Measurements from ENCODE around the gene BPGM. TPM values are rescaled to one million over a fixed set of nuclear protein-coding genes. Genes with fewer than 3 reads are reported as not detected.

Gene BPGM
- total RNA-seq, 1 donor from 2014 or later = 11.6 TPM

DNA sequence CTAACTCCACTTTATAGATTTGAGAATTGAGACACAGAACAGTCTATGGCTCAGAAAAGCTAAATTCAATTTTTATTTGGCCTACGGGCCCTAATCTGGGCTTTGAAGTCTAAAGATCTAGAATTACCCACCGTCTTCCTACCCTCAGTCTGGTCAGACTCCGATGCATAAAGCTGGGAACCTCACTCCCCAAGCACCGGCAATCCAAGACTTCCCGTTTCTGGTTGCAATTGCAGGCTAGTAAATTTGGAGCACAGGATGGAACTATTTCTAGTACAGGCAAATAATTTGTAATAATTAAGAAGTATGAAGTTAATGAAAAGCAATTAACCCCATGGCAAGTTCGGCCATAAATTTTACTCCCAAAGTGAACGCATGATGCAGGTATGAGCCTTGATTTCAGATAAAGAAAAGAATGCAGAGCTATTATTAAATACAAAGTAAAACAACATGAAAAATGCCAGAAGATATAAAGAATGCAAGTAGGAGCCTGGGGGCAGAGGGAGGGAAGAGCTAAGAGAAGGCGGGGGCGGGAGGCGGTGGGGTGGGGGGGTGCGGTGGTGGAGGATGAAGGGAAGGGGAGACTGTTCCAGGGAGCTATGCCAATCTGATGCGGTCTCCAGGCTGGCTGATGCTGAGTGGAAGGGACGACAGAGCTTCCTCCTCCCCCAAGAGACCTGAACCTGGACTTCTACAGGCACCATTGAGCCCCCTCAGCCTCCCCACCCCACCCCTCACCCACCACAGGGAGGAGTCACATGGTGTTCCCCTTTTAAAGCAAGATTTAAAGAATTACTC lies 45.1 kb downstream of the BPGM start:
- Mint-ChIP-seq H3K36me3 (ENCODE audit: unreplicated experiment) (no peaks in the 10 kb centered on the region), H3K4me3 (ENCODE audit: unreplicated experiment) (peak overlapping the region; percentile 24), H3K4me1 (ENCODE audit: unreplicated experiment) (peaks cover 84% of the 10 kb centered on the region), H3K27me3 (ENCODE audit: unreplicated experiment) (no peaks in the 10 kb centered on the region), H3K27ac (ENCODE audit: unreplicated experiment) (peak overlapping the region; percentile 97), H3K9me3 (ENCODE audit: unreplicated experiment) (no peaks in the 10 kb centered on the region)
- TF ChIP-seq, protein P1, sequence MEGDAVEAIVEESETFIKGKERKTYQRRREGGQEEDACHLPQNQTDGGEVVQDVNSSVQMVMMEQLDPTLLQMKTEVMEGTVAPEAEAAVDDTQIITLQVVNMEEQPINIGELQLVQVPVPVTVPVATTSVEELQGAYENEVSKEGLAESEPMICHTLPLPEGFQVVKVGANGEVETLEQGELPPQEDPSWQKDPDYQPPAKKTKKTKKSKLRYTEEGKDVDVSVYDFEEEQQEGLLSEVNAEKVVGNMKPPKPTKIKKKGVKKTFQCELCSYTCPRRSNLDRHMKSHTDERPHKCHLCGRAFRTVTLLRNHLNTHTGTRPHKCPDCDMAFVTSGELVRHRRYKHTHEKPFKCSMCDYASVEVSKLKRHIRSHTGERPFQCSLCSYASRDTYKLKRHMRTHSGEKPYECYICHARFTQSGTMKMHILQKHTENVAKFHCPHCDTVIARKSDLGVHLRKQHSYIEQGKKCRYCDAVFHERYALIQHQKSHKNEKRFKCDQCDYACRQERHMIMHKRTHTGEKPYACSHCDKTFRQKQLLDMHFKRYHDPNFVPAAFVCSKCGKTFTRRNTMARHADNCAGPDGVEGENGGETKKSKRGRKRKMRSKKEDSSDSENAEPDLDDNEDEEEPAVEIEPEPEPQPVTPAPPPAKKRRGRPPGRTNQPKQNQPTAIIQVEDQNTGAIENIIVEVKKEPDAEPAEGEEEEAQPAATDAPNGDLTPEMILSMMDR (IDR thresholded peaks at IDR 0.05) = no peak
- DNase-seq (ENCODE audit: extremely low spot score, unreplicated experiment) = peak; percentile 85

GRCh38 chr7:134692344-134692705 lies 45.7 kb downstream of the BPGM start:
- Mint-ChIP-seq H3K4me3 (ENCODE audit: unreplicated experiment) (peak overlapping the region; percentile 23), H3K27ac (ENCODE audit: unreplicated experiment) (peak overlapping the region; percentile 97), H3K36me3 (ENCODE audit: unreplicated experiment) (no peaks in the 10 kb centered on the region), H3K27me3 (ENCODE audit: unreplicated experiment) (no peaks in the 10 kb centered on the region), H3K4me1 (ENCODE audit: unreplicated experiment) (peaks cover 84% of the 10 kb centered on the region), H3K9me3 (ENCODE audit: unreplicated experiment) (no peaks in the 10 kb centered on the region)
- DNase-seq (ENCODE audit: extremely low spot score, unreplicated experiment) = no peak
- TF ChIP-seq, protein P1 (IDR thresholded peaks at IDR 0.05) = no peak

- no peak for DNase-seq (ENCODE audit: extremely low spot score, unreplicated experiment)
- Mint-ChIP-seq H3K4me3 (ENCODE audit: unreplicated experiment) (no peak overlapping the region), H3K27me3 (ENCODE audit: unreplicated experiment) (no peaks in the 10 kb centered on the region), H3K27ac (ENCODE audit: unreplicated experiment) (peak overlapping the region; percentile 97), H3K36me3 (ENCODE audit: unreplicated experiment) (no peaks in the 10 kb centered on the region), H3K9me3 (ENCODE audit: unreplicated experiment) (no peaks in the 10 kb centered on the region), H3K4me1 (ENCODE audit: unreplicated experiment) (peaks cover 83% of the 10 kb centered on the region)
- TF ChIP-seq, protein P1 (IDR thresholded peaks at IDR 0.05) = no peak
Observed at GRCh38 chr7:134693256-134693655, 46.6 kb downstream of the BPGM start.

DNA sequence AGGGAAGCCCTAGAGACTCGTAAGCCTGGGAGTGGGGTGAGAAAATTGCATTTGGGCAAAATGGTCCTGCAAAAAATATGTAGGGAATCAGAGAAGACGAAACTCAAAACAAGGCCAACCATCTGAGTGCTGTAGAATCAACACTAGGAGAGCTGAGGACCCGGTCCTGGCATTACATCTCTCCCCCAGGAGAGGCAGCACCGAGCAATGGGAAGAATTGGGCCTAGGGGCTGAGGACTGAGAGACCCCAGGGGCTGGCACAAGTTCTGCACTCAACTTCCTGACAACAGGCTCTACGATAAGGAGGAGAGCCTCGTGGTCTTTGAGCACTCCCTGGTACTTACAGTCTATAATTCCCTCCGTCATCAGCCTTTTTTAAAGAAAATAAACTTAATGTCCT lies 47.6 kb downstream of the BPGM start:
- peaks cover 86% of the 10 kb centered on the region for H3K4me1 Mint-ChIP-seq (ENCODE audit: unreplicated experiment)
- no peaks in the 10 kb centered on the region for H3K27me3 Mint-ChIP-seq (ENCODE audit: unreplicated experiment)
- H3K27ac Mint-ChIP-seq (ENCODE audit: unreplicated experiment) = peak overlapping the region; percentile 97
- no peak for DNase-seq (ENCODE audit: extremely low spot score, unreplicated experiment)
- no peaks in the 10 kb centered on the region for H3K36me3 Mint-ChIP-seq (ENCODE audit: unreplicated experiment)
- TF ChIP-seq, protein P1 (IDR thresholded peaks at IDR 0.05) = peak; percentile 52
- no peak overlapping the region for H3K4me3 Mint-ChIP-seq (ENCODE audit: unreplicated experiment)
- H3K9me3 Mint-ChIP-seq (ENCODE audit: unreplicated experiment) = no peaks in the 10 kb centered on the region

GRCh38 chr7:134694767-134695166 lies 48.1 kb downstream of the BPGM start:
- TF ChIP-seq, protein P1 (IDR thresholded peaks at IDR 0.05) = no peak
- no peak overlapping the region for H3K4me3 Mint-ChIP-seq (ENCODE audit: unreplicated experiment)
- no peaks in the 10 kb centered on the region for H3K9me3 Mint-ChIP-seq (ENCODE audit: unreplicated experiment)
- DNase-seq (ENCODE audit: extremely low spot score, unreplicated experiment) = no peak
- H3K4me1 Mint-ChIP-seq (ENCODE audit: unreplicated experiment) = peaks cover 83% of the 10 kb centered on the region
- no peaks in the 10 kb centered on the region for H3K36me3 Mint-ChIP-seq (ENCODE audit: unreplicated experiment)
- H3K27ac Mint-ChIP-seq (ENCODE audit: unreplicated experiment) = peak overlapping the region; percentile 97
- H3K27me3 Mint-ChIP-seq (ENCODE audit: unreplicated experiment) = no peaks in the 10 kb centered on the region
